ENCODE measurements around the gene DCUN1D1.
A peak's percentile ranks its signal among the peaks of the same experiment; 100 is the strongest.

DCUN1D1 gene

GRCh38 chr3:182954553-182955235 is 25.6 kb downstream of the DCUN1D1 start:
- H3K23ac ChIP-seq (ENCODE audit: low read length): no peak overlapping the region
- H2BK5ac ChIP-seq (ENCODE audit: low read length): no peak overlapping the region
- H2BK15ac ChIP-seq (replicated peaks; ENCODE audit: low read depth): no peak overlapping the region
- H3K4me3 ChIP-seq (ENCODE audit: low read length): no peak overlapping the region
- no peak overlapping the region for H3K56ac ChIP-seq (ENCODE audit: low read length)
- no peak overlapping the region for H3K9ac ChIP-seq (ENCODE audit: low read length)
- no peak overlapping the region for H2BK120ac ChIP-seq (ENCODE audit: low read depth, low read length)
- peaks cover 2% of the 10 kb centered on the region for H3K79me1 ChIP-seq (ENCODE audit: low read length)
- H3K4me1 ChIP-seq (ENCODE audit: control insufficient read depth, low read depth, low read length): peaks cover 1% of the 10 kb centered on the region
- DNase-seq: no peak
- no CpG with 5 or more reads among the region's 9 CpGs for WGBS (ENCODE audit: extremely low coverage, insufficient coverage, low lambda C conversion rate)
- no peak overlapping the region for H4K5ac ChIP-seq (ENCODE audit: low read length)
- no peak overlapping the region for H3K4me2 ChIP-seq (ENCODE audit: low read length)
- no peak overlapping the region for H4K8ac ChIP-seq (ENCODE audit: low read depth, low read length)
- no peak overlapping the region for H3K18ac ChIP-seq (ENCODE audit: low read length)
- H3K27me3 ChIP-seq (ENCODE audit: insufficient read depth, low read length, poor library complexity): no peaks in the 10 kb centered on the region
- no peak overlapping the region for H3K4ac ChIP-seq (ENCODE audit: low read depth, low read length)
- no peaks in the 10 kb centered on the region for H3K79me2 ChIP-seq (ENCODE audit: control insufficient read depth, insufficient read depth, low read length)
- H2AK5ac ChIP-seq (ENCODE audit: low read length): no peak overlapping the region
- no peaks in the 10 kb centered on the region for H3K36me3 ChIP-seq (ENCODE audit: control insufficient read depth, insufficient read depth, low read length)
- H3K27ac ChIP-seq (ENCODE audit: low read depth, low read length): no peak overlapping the region

- DNase-seq: no peak
- no peak overlapping the region for H2BK15ac ChIP-seq (replicated peaks; ENCODE audit: low read depth)
- H3K4me2 ChIP-seq (ENCODE audit: low read length): no peak overlapping the region
- H3K56ac ChIP-seq (ENCODE audit: low read length): no peak overlapping the region
- no peaks in the 10 kb centered on the region for H3K79me1 ChIP-seq (ENCODE audit: low read length)
- H2AK5ac ChIP-seq (ENCODE audit: low read length): no peak overlapping the region
- H3K9ac ChIP-seq (ENCODE audit: low read length): no peak overlapping the region
- no peaks in the 10 kb centered on the region for H3K27me3 ChIP-seq (ENCODE audit: insufficient read depth, low read length, poor library complexity)
- H3K27ac ChIP-seq (ENCODE audit: low read depth, low read length): no peak overlapping the region
- H2BK5ac ChIP-seq (ENCODE audit: low read length): no peak overlapping the region
- H3K4me1 ChIP-seq (ENCODE audit: control insufficient read depth, low read depth, low read length): peaks cover 3% of the 10 kb centered on the region
- H3K18ac ChIP-seq (ENCODE audit: low read length): no peak overlapping the region
- no peak overlapping the region for H4K5ac ChIP-seq (ENCODE audit: low read length)
- WGBS (ENCODE audit: extremely low coverage, insufficient coverage, low lambda C conversion rate): no CpG with 5 or more reads among the region's 1 CpG
- no peaks in the 10 kb centered on the region for H3K79me2 ChIP-seq (ENCODE audit: control insufficient read depth, insufficient read depth, low read length)
- H2BK120ac ChIP-seq (ENCODE audit: low read depth, low read length): no peak overlapping the region
- H3K4me3 ChIP-seq (ENCODE audit: low read length): no peak overlapping the region
- H3K23ac ChIP-seq (ENCODE audit: low read length): no peak overlapping the region
- no peak overlapping the region for H3K4ac ChIP-seq (ENCODE audit: low read depth, low read length)
- no peaks in the 10 kb centered on the region for H3K36me3 ChIP-seq (ENCODE audit: control insufficient read depth, insufficient read depth, low read length)
- H4K8ac ChIP-seq (ENCODE audit: low read depth, low read length): no peak overlapping the region
These were observed 30.6 kb downstream of the DCUN1D1 start for GRCh38 chr3:182949688-182950087.

- Histone ChIP-seq H3K27ac (ENCODE audit: low read depth, low read length) (no peak overlapping the region), H3K4me2 (ENCODE audit: low read length) (no peak overlapping the region), H3K79me1 (ENCODE audit: low read length) (no peaks in the 10 kb centered on the region), H4K8ac (ENCODE audit: low read depth, low read length) (no peak overlapping the region), H2BK5ac (ENCODE audit: low read length) (no peak overlapping the region), H4K5ac (ENCODE audit: low read length) (peak overlapping the region; percentile 77), H2BK15ac (replicated peaks; ENCODE audit: low read depth) (no peak overlapping the region), H3K36me3 (ENCODE audit: control insufficient read depth, insufficient read depth, low read length) (no peaks in the 10 kb centered on the region), H3K18ac (ENCODE audit: low read length) (no peak overlapping the region), H3K27me3 (ENCODE audit: insufficient read depth, low read length, poor library complexity) (no peaks in the 10 kb centered on the region), H3K4ac (ENCODE audit: low read depth, low read length) (no peak overlapping the region), H3K4me1 (ENCODE audit: control insufficient read depth, low read depth, low read length) (peaks cover 3% of the 10 kb centered on the region), H3K4me3 (ENCODE audit: low read length) (no peak overlapping the region), H3K9ac (ENCODE audit: low read length) (no peak overlapping the region), H3K79me2 (ENCODE audit: control insufficient read depth, insufficient read depth, low read length) (no peaks in the 10 kb centered on the region), H2BK120ac (ENCODE audit: low read depth, low read length) (no peak overlapping the region), H3K56ac (ENCODE audit: low read length) (peak overlapping the region; percentile 53), H3K23ac (ENCODE audit: low read length) (no peak overlapping the region), H2AK5ac (ENCODE audit: low read length) (peak overlapping the region; percentile 83)
- WGBS (ENCODE audit: extremely low coverage, insufficient coverage, low lambda C conversion rate): no CpG with 5 or more reads among the region's 5 CpGs
- DNase-seq: no peak
These were observed 32.0 kb downstream of the DCUN1D1 start for GRCh38 chr3:182948305-182948704.

- Histone ChIP-seq H3K23ac (ENCODE audit: low read length) (no peak overlapping the region), H3K27me3 (ENCODE audit: insufficient read depth, low read length, poor library complexity) (no peaks in the 10 kb centered on the region), H2BK15ac (replicated peaks; ENCODE audit: low read depth) (no peak overlapping the region), H4K5ac (ENCODE audit: low read length) (no peak overlapping the region), H2AK5ac (ENCODE audit: low read length) (no peak overlapping the region), H3K79me2 (ENCODE audit: control insufficient read depth, insufficient read depth, low read length) (no peaks in the 10 kb centered on the region), H3K9ac (ENCODE audit: low read length) (no peak overlapping the region), H3K4me1 (ENCODE audit: control insufficient read depth, low read depth, low read length) (peaks cover 3% of the 10 kb centered on the region), H2BK120ac (ENCODE audit: low read depth, low read length) (no peak overlapping the region), H4K8ac (ENCODE audit: low read depth, low read length) (no peak overlapping the region), H3K4me2 (ENCODE audit: low read length) (no peak overlapping the region), H3K27ac (ENCODE audit: low read depth, low read length) (no peak overlapping the region), H3K56ac (ENCODE audit: low read length) (no peak overlapping the region), H3K4ac (ENCODE audit: low read depth, low read length) (no peak overlapping the region), H3K36me3 (ENCODE audit: control insufficient read depth, insufficient read depth, low read length) (no peaks in the 10 kb centered on the region), H2BK5ac (ENCODE audit: low read length) (no peak overlapping the region), H3K79me1 (ENCODE audit: low read length) (no peaks in the 10 kb centered on the region), H3K4me3 (ENCODE audit: low read length) (no peak overlapping the region), H3K18ac (ENCODE audit: low read length) (no peak overlapping the region)
- peak; percentile 46 for DNase-seq
These were observed 32.5 kb downstream of the DCUN1D1 start for GRCh38 chr3:182947888-182948287.

GRCh38 chr3:182941719-182942118 is 38.6 kb downstream of the DCUN1D1 start:
- Histone ChIP-seq H3K4ac (ENCODE audit: low read depth, low read length) (no peak overlapping the region), H2BK5ac (ENCODE audit: low read length) (no peak overlapping the region), H3K9ac (ENCODE audit: low read length) (no peak overlapping the region), H3K36me3 (ENCODE audit: control insufficient read depth, insufficient read depth, low read length) (no peaks in the 10 kb centered on the region), H2BK15ac (replicated peaks; ENCODE audit: low read depth) (no peak overlapping the region), H3K27ac (ENCODE audit: low read depth, low read length) (no peak overlapping the region), H3K4me3 (ENCODE audit: low read length) (no peak overlapping the region), H3K18ac (ENCODE audit: low read length) (no peak overlapping the region), H3K4me1 (ENCODE audit: control insufficient read depth, low read depth, low read length) (peaks cover 7% of the 10 kb centered on the region), H3K79me1 (ENCODE audit: low read length) (no peaks in the 10 kb centered on the region), H3K4me2 (ENCODE audit: low read length) (no peak overlapping the region), H2AK5ac (ENCODE audit: low read length) (no peak overlapping the region), H3K79me2 (ENCODE audit: control insufficient read depth, insufficient read depth, low read length) (no peaks in the 10 kb centered on the region), H4K8ac (ENCODE audit: low read depth, low read length) (no peak overlapping the region), H3K23ac (ENCODE audit: low read length) (no peak overlapping the region), H3K56ac (ENCODE audit: low read length) (no peak overlapping the region), H3K27me3 (ENCODE audit: insufficient read depth, low read length, poor library complexity) (no peaks in the 10 kb centered on the region), H2BK120ac (ENCODE audit: low read depth, low read length) (no peak overlapping the region), H4K5ac (ENCODE audit: low read length) (no peak overlapping the region)
- no peak for DNase-seq
- WGBS (ENCODE audit: extremely low coverage, insufficient coverage, low lambda C conversion rate): no CpG with 5 or more reads among the region's 3 CpGs

- Histone ChIP-seq H3K56ac (ENCODE audit: low read length) (peak overlapping the region; percentile 9), H3K79me1 (ENCODE audit: low read length) (no peaks in the 10 kb centered on the region), H4K5ac (ENCODE audit: low read length) (no peak overlapping the region), H2BK120ac (ENCODE audit: low read depth, low read length) (no peak overlapping the region), H2AK5ac (ENCODE audit: low read length) (peak overlapping the region; percentile 17), H4K8ac (ENCODE audit: low read depth, low read length) (no peak overlapping the region), H2BK15ac (replicated peaks; ENCODE audit: low read depth) (no peak overlapping the region), H3K4me2 (ENCODE audit: low read length) (no peak overlapping the region), H2BK5ac (ENCODE audit: low read length) (no peak overlapping the region), H3K36me3 (ENCODE audit: control insufficient read depth, insufficient read depth, low read length) (no peaks in the 10 kb centered on the region), H3K4me1 (ENCODE audit: control insufficient read depth, low read depth, low read length) (peaks cover 14% of the 10 kb centered on the region), H3K27me3 (ENCODE audit: insufficient read depth, low read length, poor library complexity) (no peaks in the 10 kb centered on the region), H3K23ac (ENCODE audit: low read length) (no peak overlapping the region), H3K9ac (ENCODE audit: low read length) (no peak overlapping the region), H3K4me3 (ENCODE audit: low read length) (no peak overlapping the region), H3K18ac (ENCODE audit: low read length) (no peak overlapping the region), H3K79me2 (ENCODE audit: control insufficient read depth, insufficient read depth, low read length) (no peaks in the 10 kb centered on the region), H3K4ac (ENCODE audit: low read depth, low read length) (peak overlapping the region; percentile 36), H3K27ac (ENCODE audit: low read depth, low read length) (no peak overlapping the region)
- no CpG with 5 or more reads among the region's 4 CpGs for WGBS (ENCODE audit: extremely low coverage, insufficient coverage, low lambda C conversion rate)
- DNase-seq: no peak
These were observed 40.0 kb downstream of the DCUN1D1 start for GRCh38 chr3:182940266-182940808.
